WI38 (cell line): ENCODE data around the gene MLLT1.

Experiments
- H3K4me3 ChIP-seq: 2 replicates; pipeline ENCODE4 v1.5.1; 2011; ENCODE audit warnings: low read depth, mild to moderate bottlenecking, control low read depth, low read length
- TF ChIP-seq, protein P1 (sequence below): IDR thresholded peaks from 2 replicates; pipeline ENCODE4 v1.5.1; 2012; ENCODE audit warnings: low read depth, mild to moderate bottlenecking, control low read depth, low read length

The MLLT1 gene

GRCh38 chr19:6196361-6196760 is 83.4 kb downstream of the MLLT1 start:
- TF ChIP-seq, protein P1, sequence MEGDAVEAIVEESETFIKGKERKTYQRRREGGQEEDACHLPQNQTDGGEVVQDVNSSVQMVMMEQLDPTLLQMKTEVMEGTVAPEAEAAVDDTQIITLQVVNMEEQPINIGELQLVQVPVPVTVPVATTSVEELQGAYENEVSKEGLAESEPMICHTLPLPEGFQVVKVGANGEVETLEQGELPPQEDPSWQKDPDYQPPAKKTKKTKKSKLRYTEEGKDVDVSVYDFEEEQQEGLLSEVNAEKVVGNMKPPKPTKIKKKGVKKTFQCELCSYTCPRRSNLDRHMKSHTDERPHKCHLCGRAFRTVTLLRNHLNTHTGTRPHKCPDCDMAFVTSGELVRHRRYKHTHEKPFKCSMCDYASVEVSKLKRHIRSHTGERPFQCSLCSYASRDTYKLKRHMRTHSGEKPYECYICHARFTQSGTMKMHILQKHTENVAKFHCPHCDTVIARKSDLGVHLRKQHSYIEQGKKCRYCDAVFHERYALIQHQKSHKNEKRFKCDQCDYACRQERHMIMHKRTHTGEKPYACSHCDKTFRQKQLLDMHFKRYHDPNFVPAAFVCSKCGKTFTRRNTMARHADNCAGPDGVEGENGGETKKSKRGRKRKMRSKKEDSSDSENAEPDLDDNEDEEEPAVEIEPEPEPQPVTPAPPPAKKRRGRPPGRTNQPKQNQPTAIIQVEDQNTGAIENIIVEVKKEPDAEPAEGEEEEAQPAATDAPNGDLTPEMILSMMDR = no peak
- H3K4me3 ChIP-seq = no peak overlapping the region

DNA sequence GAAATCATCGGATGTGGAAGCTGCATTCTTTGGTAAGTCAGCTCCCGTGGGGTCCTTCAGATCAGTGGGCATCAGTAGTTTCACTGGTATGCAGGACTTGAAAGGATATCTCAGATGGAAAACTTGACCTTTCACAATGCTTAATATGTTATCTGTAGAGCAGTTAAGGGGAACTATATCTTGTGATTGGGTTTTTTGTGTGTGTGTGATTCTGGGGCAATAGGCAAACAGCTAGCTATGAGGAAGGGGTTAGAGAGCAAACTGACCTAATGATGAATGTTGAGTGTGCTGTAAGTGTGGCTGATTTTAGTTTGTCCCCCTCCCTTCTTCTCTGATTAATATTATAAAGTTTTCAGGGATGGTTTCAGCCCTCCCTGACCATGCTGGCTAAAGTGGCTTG is 91.0 kb downstream of the MLLT1 start:
- H3K4me3 ChIP-seq = no peak overlapping the region
- TF ChIP-seq, protein P1 = no peak

GRCh38 chr19:6187374-6187773 is 92.4 kb downstream of the MLLT1 start:
- no peak overlapping the region for H3K4me3 ChIP-seq
- TF ChIP-seq, protein P1 = no peak

DNA sequence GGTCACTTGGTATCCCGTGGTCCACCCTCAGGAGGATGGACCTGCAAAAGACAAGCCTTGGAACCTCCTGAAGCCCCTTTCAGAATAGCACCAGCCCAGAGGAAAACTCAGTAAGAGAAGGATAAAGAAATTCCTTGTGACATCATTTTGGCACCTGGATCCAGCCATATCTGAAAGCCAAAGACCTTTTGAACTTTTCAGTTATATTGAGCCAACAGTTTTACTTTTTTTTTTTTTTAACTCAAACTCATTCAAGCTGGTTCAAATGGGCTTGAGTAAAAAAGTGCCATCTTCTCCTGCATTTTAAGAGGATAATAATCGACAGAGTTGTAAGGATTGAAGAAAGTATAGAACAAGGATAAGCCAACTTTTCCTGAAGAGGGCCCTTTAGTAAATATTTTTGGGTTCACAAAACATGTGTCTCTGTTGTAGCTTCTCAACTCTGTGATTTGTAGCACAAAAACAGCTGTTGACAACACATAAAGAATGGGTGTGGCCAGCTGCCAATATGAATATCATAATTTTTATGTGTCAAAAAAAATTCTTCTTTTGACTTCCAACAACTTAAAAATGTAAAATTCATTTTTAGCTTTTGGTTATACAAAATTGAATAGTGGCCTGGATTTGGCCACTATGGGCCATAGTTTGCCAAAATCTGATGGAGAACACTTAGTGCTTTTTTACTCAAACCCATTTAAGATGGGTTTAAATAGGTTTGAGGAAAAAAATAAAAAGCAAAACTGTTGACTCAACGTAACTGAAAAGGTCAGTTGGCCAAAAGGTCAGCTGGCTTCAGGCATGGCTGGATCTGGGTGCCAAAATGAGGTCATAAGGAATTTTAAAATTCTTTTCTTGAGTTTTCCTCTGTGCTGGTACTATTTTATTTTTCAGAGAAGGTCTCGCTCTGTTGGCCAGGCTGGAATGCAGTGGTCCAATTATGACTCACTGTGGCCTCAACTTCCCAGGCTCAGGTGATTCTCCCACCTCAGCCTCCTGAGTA is 93.6 kb downstream of the MLLT1 start:
- H3K4me3 ChIP-seq = no peak overlapping the region
- TF ChIP-seq, protein P1 = no peak

- H3K4me3 ChIP-seq = no peak overlapping the region
- TF ChIP-seq, protein P1 = no peak
Measured at GRCh38 chr19:6185093-6185834, 94.5 kb downstream of the MLLT1 start.

DNA sequence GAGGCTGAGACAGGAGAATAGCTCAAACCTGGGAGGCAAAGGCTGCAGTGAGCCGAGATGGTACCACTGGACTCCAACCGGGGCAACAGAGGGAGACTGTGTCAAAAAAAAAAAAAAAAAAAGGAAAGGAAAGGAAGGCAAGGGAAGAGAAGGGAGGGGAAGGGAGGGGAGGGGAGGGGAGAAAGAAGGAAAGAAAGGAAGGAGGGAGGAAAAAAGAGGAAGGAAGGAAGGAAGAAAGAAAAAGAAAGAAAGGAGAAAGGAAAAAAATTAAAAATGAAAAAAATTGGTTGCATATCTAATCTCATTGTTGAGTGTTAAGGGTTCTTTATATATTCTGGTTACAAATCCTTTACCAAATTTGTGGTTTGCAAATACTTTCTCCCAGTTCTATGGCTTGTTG is 98.7 kb downstream of the MLLT1 start:
- TF ChIP-seq, protein P1 = no peak
- no peak overlapping the region for H3K4me3 ChIP-seq

DNA sequence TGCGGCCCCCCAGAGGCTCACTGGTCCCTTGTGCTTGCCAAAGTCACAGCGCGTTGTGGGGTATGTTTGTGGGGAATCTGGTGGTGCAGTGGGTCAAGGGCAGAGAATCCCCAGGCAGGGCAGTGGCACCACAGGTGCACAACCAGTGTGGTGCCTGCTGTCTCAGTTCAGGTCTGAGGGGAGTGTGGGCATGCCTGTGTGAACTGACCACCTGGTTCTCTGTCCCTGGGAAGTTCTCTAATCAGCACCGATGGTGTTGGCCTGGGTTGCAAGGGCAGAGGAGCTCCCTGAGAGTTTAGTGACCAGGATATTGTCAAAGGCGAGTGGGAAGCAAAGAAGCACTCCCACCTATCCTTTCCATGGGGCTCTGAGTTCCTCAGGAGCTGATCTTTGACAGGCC is 106.6 kb downstream of the MLLT1 start:
- TF ChIP-seq, protein P1 = no peak
- H3K4me3 ChIP-seq = no peak overlapping the region
